Hematopoietic multipotent progenitor cell treated with erythropoietin and hydrocortisone succinate and interleukin-3 and kit ligand, for 4 days (in vitro differentiated cells): ENCODE results near the gene CEP131.

Experiments used
- DNase-seq: peaks from one replicate; pipeline ENCODE4 v3.0.0-alpha.2; 2015

CEP131 gene

GRCh38 chr17:81182596-81182995, 40.2 kb downstream of the CEP131 start:
- DNase-seq, result no peak

GRCh38 chr17:81181811-81182185, 41.0 kb downstream of the CEP131 start:
- no peak for DNase-seq

GRCh38 chr17:81180836-81181810, 41.6 kb downstream of the CEP131 start:
- no peak for DNase-seq

- DNase-seq, result no peak
These were observed 42.9 kb downstream of the CEP131 start for GRCh38 chr17:81179861-81180260.

GRCh38 chr17:81179220-81179619, 43.5 kb downstream of the CEP131 start:
- DNase-seq, result no peak

- no peak for DNase-seq
These were observed 44.4 kb downstream of the CEP131 start for GRCh38 chr17:81178136-81179091.

- DNase-seq, result peak; percentile 43
These were observed 46.1 kb downstream of the CEP131 start for GRCh38 chr17:81176666-81177065.

GRCh38 chr17:81173762-81174155, 49.0 kb downstream of the CEP131 start:
- DNase-seq, result no peak

- no peak for DNase-seq
These were observed 49.6 kb downstream of the CEP131 start for GRCh38 chr17:81173052-81173761.

GRCh38 chr17:81171941-81172340, 50.8 kb downstream of the CEP131 start:
- DNase-seq, result no peak

GRCh38 chr17:81170727-81171494, 51.9 kb downstream of the CEP131 start:
- no peak for DNase-seq

- DNase-seq, result no peak
These were observed 52.9 kb downstream of the CEP131 start for GRCh38 chr17:81169870-81170309.

GRCh38 chr17:81167638-81168037, 55.1 kb downstream of the CEP131 start:
- no peak for DNase-seq

GRCh38 chr17:81167194-81167524, 55.6 kb downstream of the CEP131 start:
- DNase-seq, result no peak

GRCh38 chr17:81166033-81166492, 56.7 kb downstream of the CEP131 start, which contains the start of gene AATK:
AATK (minus strand) TSS chr17:81166221; CDS start chr17:81165992, 229 bp downstream.
- DNase-seq, result no peak

GRCh38 chr17:81165246-81166032, 57.3 kb downstream of the CEP131 start, which contains the start of gene PVALEF:
PVALEF (plus strand) TSS chr17:81165507; CDS start chr17:81181227, 15,720 bp downstream.
- peak; percentile 27 for DNase-seq

- DNase-seq, result no peak
These were observed 58.2 kb downstream of the CEP131 start for GRCh38 chr17:81164371-81165245.

- no peak for DNase-seq
These were observed 58.9 kb downstream of the CEP131 start for GRCh38 chr17:81163703-81164370.

- DNase-seq, result no peak
These were observed 59.6 kb downstream of the CEP131 start for GRCh38 chr17:81163051-81163695.
